ENCODE results near the gene ZNF124. TPM values are rescaled to one million over a fixed set of nuclear protein-coding genes. Genes with fewer than 3 reads are reported as not detected.
"Not testable (repeated sequence)": the region's sequence is repeated elsewhere in the genome, so short reads cannot be mapped to it uniquely, and the experiment has no call there.

Gene ZNF124
- total RNA-seq, 1 donor, result 46.9 TPM

- peak in 2 of 3 donors; percentile 17 to 42 for DNase-seq (ENCODE audit: low read depth in 2 of 3, low spot score in 2 of 3)
Observed at GRCh38 chr1:247173431-247173830, 1.6 kb upstream of the ZNF124 start.

GRCh38 chr1:247172996-247173395, 1.2 kb upstream of the ZNF124 start:
- DNase-seq (ENCODE audit: low read depth in 2 of 3, low spot score in 2 of 3), result peak in 2 of 3 donors; percentile 44 to 74

- DNase-seq (ENCODE audit: low read depth in 2 of 3, low spot score in 2 of 3), result not testable (repeated sequence)
Observed at GRCh38 chr1:247171443-247171842, 377 bp downstream of the ZNF124 start.

GRCh38 chr1:247165674-247166073, 6.1 kb downstream of the ZNF124 start:
- DNase-seq (ENCODE audit: low read depth in 2 of 3, low spot score in 2 of 3), result no peak

GRCh38 chr1:247164694-247165093, 7.1 kb downstream of the ZNF124 start:
- DNase-seq (ENCODE audit: low read depth in 2 of 3, low spot score in 2 of 3), result no peak

- peak in 1 of 3 donors; percentile 22 for DNase-seq (ENCODE audit: low read depth in 2 of 3, low spot score in 2 of 3)
Observed at GRCh38 chr1:247156787-247157232, 15.0 kb downstream of the ZNF124 start.

GRCh38 chr1:247147781-247148180, 24.0 kb downstream of the ZNF124 start:
- no peak for DNase-seq (ENCODE audit: low read depth in 2 of 3, low spot score in 2 of 3)

GRCh38 chr1:247147120-247147519, 24.7 kb downstream of the ZNF124 start:
- not testable (repeated sequence) for DNase-seq (ENCODE audit: low read depth in 2 of 3, low spot score in 2 of 3)

- no peak for DNase-seq (ENCODE audit: low read depth in 2 of 3, low spot score in 2 of 3)
Observed at GRCh38 chr1:247146671-247147070, 25.1 kb downstream of the ZNF124 start.

GRCh38 chr1:247145279-247145678, 26.5 kb downstream of the ZNF124 start:
- DNase-seq (ENCODE audit: low read depth in 2 of 3, low spot score in 2 of 3), result no peak

GRCh38 chr1:247139557-247139956, 32.3 kb downstream of the ZNF124 start:
- DNase-seq (ENCODE audit: low read depth in 2 of 3, low spot score in 2 of 3), result not testable (repeated sequence)

GRCh38 chr1:247131236-247131635, 40.6 kb downstream of the ZNF124 start:
- DNase-seq (ENCODE audit: low read depth in 2 of 3, low spot score in 2 of 3), result no peak

GRCh38 chr1:247127519-247128282, 44.1 kb downstream of the ZNF124 start:
- DNase-seq (ENCODE audit: low read depth in 2 of 3, low spot score in 2 of 3), result peak in 1 of 3 donors; percentile 14

GRCh38 chr1:247126601-247127000, 45.2 kb downstream of the ZNF124 start:
- DNase-seq (ENCODE audit: low read depth in 2 of 3, low spot score in 2 of 3), result not testable (repeated sequence)

- DNase-seq (ENCODE audit: low read depth in 2 of 3, low spot score in 2 of 3), result not testable (repeated sequence)
Observed at GRCh38 chr1:247126166-247126565, 45.7 kb downstream of the ZNF124 start.

- no peak for DNase-seq (ENCODE audit: low read depth in 2 of 3, low spot score in 2 of 3)
Observed at GRCh38 chr1:247121382-247121781, 50.4 kb downstream of the ZNF124 start.

GRCh38 chr1:247120408-247120668, 51.5 kb downstream of the ZNF124 start:
- DNase-seq (ENCODE audit: low read depth in 2 of 3, low spot score in 2 of 3), result not testable (repeated sequence)

GRCh38 chr1:247119600-247120407, 52.0 kb downstream of the ZNF124 start:
- DNase-seq (ENCODE audit: low read depth in 2 of 3, low spot score in 2 of 3), result no peak

GRCh38 chr1:247118946-247119446, 52.8 kb downstream of the ZNF124 start:
- DNase-seq (ENCODE audit: low read depth in 2 of 3, low spot score in 2 of 3), result peak in 2 of 3 donors; percentile 69 to 70

- DNase-seq (ENCODE audit: low read depth in 2 of 3, low spot score in 2 of 3), result no peak
Observed at GRCh38 chr1:247115545-247115944, 56.3 kb downstream of the ZNF124 start.

GRCh38 chr1:247115141-247115510, 56.7 kb downstream of the ZNF124 start:
- DNase-seq (ENCODE audit: low read depth in 2 of 3, low spot score in 2 of 3), result no peak
